HG03103 (cell line): ENCODE data around the gene BABAM2.

Source experiments
- ATAC-seq: cut with Tn5 transposase; IDR thresholded peaks from one replicate; pipeline ENCODE4 v1.9.1; 2021; ENCODE audit warnings: low read depth; ENCODE audit not compliant: unreplicated experiment

BABAM2 gene

DNA sequence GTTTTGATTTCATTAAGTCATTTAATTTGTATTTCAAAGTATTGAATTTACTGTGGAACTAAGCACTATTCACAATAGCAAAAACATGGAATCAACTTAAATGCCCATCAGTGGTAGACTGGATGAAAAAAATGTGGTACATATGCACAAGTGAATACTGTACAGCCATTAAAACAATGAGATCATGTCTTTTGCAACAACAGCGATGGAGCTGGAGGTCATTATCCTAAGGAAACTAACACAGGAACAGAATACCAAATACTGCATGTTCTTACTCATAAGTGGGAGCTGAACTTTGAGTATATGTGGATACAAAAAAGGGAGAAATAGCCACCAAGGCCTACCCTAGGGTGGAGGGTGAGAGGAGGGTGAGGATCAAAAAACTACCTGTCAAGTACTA, 164.4 kb downstream of the BABAM2 start:
- no peak for ATAC-seq

GRCh38 chr2:28055325-28055970, 164.9 kb downstream of the BABAM2 start:
- no peak for ATAC-seq

DNA sequence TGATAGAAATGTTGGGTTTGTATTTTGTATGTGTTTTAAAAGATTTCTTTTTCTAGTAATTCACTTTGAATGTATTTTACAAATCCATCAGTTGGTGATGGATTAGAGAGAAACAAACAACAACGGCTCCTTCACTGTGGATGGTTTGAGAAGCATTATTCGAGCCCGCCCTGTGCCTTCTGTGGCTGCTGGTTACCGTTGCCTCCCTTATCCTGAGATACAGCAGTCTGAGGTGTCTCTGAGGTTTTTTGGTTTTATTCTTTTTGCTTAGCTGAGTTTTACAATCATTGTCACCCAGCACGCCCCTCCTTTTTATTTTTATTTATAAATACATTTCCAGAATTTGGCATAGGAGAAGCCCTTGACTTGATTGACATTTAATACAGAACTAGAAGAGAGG, 168.3 kb downstream of the BABAM2 start:
- no peak for ATAC-seq

DNA sequence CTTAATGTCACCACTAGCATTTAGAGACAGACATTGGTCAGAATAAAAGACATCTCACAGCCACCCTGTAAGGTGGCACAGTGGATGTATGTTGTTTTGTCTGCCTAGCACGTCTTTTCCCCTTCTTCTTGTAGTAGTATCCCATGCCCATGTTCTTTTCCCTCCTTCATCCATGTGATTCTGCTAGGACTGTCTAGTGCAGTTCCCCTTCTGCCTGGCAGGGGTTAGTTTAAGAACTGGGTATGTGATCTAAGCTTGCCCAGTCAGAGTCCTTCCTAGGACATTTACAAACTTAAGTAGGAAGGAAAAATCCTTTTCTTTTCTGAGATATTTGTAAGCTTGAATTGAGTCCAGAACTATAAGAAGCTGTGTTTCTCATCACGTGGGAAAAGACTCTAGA, 172.3 kb downstream of the BABAM2 start:
- ATAC-seq, result no peak

DNA sequence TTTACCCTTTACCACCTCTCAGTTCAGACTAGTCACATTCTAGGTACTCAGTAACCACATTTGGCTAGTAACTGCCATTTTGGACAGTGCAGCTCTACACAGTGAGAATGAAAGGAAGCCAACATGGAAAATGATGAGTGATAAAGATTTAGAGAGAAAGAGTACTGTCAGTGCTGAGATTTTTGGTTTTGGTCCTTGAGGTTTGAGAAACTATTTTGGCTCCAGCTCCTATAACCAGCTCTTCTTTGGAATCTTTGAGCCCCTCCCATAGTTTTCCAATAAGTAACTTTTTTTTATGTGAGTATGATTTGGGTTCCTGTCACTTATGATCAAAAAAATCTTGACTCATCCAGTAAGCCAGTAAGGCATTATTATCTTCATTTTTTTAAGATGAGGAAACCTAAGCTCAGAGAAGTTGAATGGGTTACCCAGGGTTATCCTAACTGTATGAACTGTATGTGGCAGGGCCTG, 173.0 kb downstream of the BABAM2 start:
- no peak for ATAC-seq

DNA sequence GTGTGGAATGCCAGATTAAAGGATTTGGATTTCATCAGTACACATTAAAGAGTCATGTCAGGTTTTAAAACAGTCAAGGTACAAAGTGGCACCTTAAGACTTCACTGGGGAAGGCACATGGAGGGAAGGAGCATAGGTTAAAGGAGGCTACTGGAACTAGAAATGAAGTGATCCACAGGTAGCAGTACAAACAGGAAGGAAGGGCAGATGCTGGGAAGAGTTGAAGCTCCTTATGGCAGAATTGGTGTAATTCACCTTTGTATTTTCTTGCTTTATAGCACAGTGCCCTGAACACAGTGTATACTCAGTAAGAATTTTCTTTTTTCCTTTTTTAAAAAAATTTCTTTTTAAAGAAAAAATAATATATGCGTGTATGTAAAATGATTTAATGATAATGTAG, 177.1 kb downstream of the BABAM2 start:
- ATAC-seq, result no peak

DNA sequence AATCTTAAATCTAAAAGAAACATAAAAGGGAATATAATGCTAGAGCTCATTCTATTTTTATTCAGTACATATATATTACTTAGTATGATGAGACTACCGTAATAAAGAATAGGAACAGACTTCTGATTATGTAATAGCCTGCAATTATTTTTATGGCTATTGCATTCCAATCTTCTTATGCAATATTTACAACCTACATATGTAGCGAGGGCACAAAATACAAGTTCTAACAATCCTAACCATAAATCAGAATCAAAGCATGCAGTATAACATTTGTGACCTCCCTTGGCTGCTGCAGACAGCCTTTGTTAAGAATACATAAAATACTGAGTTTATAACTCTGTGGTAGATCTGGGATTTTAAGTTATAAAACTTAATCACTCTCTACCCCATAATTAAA, 177.6 kb downstream of the BABAM2 start:
- no peak for ATAC-seq

GRCh38 chr2:28068527-28068926, 178.0 kb downstream of the BABAM2 start:
- ATAC-seq, result no peak

DNA sequence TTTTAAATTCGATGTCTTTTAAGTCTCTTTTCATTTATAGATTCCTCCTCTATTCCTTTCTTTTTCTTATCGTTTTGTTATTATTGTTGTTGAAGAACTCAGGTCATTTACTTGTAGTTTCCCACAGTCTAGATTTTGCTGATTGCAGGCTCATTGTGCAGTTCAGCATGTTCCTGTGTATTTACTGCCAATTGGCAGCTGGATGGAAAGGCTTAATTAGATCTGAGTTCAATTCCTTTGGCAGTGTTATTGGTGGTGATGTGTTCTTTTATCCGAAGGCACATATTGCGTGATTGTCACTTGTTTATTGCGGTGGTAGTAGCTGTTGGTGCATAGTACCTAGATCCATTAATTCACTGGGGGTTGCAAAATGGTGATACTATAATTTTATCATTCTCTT, 180.7 kb downstream of the BABAM2 start:
- no peak for ATAC-seq

GRCh38 chr2:28074137-28074536, 183.6 kb downstream of the BABAM2 start:
- ATAC-seq, result no peak

DNA sequence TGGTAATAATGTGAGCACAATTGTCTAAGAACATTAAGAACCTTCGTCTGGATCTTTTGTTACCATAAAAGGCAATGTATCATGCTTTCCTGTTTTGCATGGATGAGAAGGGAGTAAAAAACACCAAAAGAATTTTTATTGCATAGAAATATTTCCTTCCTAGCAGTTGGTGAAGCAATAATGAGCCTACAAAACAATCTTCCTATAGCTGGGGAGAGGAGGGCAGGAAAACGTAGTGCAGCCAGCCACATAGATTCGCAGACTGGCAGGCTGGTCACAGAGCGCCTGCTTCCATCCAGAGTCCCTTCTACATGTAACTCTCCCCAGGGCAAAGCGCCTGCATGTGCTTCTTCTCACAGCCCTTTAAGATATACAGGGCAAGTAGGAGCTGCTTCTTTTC, 190.4 kb downstream of the BABAM2 start:
- no peak for ATAC-seq

DNA sequence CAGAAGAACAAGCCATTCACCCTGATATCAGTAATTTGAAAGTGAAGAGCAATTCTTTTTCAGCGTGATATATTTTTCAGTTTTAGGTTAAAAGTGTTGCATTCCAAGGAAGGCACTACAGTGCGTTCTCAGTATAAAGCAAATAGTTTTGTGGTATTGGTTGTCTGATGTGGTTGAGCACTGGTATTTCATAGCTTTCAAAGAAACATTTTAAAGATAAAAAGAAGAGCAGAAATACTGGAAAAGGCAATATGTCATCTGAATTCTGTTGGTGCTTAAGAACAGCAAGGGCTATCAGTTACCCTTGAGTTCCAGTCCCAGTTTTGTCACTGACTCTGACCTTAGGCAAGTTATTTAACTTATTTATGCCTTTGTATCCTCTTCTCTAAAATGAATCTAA, 191.6 kb downstream of the BABAM2 start:
- no peak for ATAC-seq

DNA sequence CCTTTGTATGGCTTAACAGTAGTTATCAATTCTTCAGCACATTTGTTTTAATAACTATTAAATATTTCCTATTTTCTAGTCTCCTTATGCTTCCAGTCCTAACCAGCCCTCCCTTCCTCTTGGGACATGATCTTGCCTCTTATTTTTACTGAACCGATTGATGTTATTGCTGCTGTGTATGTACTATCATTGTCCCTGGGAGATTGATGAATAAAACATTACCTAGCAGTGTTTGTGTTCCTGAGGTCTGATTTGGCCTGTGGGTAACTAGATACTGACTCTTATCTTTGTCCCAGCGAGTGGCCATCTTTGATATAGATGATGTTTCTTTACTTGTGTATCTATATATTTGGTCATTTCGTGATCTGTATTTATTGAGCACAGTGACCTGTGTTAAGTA, 192.9 kb downstream of the BABAM2 start:
- no peak for ATAC-seq

- no peak for ATAC-seq
These were observed 194.0 kb downstream of the BABAM2 start for GRCh38 chr2:28084564-28084963.

GRCh38 chr2:28085201-28085600, 194.7 kb downstream of the BABAM2 start:
- no peak for ATAC-seq

DNA sequence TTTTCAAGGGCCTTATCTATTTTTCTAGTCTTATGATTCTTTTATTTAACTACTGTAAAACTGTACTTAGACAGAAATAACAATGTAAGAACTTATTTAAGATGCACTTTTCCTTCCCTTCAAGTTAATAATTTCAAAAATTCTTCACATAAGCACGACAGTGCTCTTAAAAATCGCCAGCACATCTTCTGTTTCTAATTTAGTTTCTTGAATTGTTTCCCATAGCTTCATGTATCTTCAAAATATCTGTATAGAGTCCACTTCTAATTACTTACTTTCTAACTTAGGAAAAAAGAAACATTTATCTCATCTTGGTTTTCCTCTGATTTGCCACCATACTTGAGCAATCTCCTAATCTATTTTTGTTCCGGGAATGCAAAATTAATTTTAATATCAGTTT, 196.1 kb downstream of the BABAM2 start:
- ATAC-seq, result no peak

GRCh38 chr2:28088970-28089369, 198.4 kb downstream of the BABAM2 start:
- ATAC-seq, result no peak

- no peak for ATAC-seq
These were observed 199.0 kb downstream of the BABAM2 start for GRCh38 chr2:28089486-28089885.

GRCh38 chr2:28093308-28093707, 202.8 kb downstream of the BABAM2 start:
- ATAC-seq, result no peak

GRCh38 chr2:28093768-28094167, 203.2 kb downstream of the BABAM2 start:
- ATAC-seq, result no peak

DNA sequence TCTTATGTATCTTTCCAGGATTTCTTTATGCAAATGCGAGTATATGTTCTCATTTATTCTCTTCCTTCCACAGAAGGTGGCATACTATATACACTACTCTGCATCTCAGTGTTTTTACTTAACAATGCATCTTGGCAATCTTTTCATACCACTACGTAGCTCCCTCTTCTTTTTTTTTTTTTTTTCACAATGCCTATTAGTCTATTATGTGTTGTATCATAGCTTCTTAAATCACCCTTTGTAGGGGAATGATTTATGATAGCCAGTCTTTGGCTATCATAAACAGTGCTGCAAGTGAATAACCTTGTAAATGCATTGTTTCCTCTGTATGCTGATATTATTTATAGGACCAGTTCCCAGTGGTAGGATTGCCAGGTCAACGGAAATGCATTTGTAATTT, 204.2 kb downstream of the BABAM2 start:
- no peak for ATAC-seq

GRCh38 chr2:28095622-28096021, 205.1 kb downstream of the BABAM2 start:
- ATAC-seq, result no peak

- ATAC-seq, result no peak
These were observed 205.9 kb downstream of the BABAM2 start for GRCh38 chr2:28096421-28096820.
